KMS-11 (cell line): ENCODE data around the gene EDRF1.

ENCODE experiments used
- H2AFZ ChIP-seq: fragments of 200-600 bp; sonication (generic); 2 replicates; pipeline ENCODE4 v1.6.1; 2016; ENCODE audit warnings: antibody characterized with exemption, mixed run types, low read depth
- H3K27ac ChIP-seq: fragments of 200-600 bp; sonication (generic); 2 replicates; pipeline ENCODE4 v1.6.1; 2016; ENCODE audit warnings: mild to moderate bottlenecking, mixed run types
- H3K27me3 ChIP-seq: fragments of 200-600 bp; sonication (generic); 2 replicates; pipeline ENCODE4 v1.6.1; 2017; ENCODE audit warnings: mild to moderate bottlenecking, low read depth, mixed run types, moderate library complexity; ENCODE audit not compliant: insufficient read depth
- H3K36me3 ChIP-seq: fragments of 200-600 bp; sonication (generic); 2 replicates; pipeline ENCODE4 v1.6.1; 2017; ENCODE audit warnings: mild to moderate bottlenecking, mixed run types; ENCODE audit not compliant: insufficient read depth
- H3K4me1 ChIP-seq: fragments of 200-600 bp; sonication (generic); 2 replicates; pipeline ENCODE4 v1.6.1; 2016; ENCODE audit warnings: mild to moderate bottlenecking, low read depth, mixed run types; ENCODE audit not compliant: poor library complexity, severe bottlenecking
- H3K4me2 ChIP-seq: fragments of 200-600 bp; sonication (generic); 2 replicates; pipeline ENCODE4 v1.7.0; 2016; ENCODE audit warnings: mild to moderate bottlenecking, mixed run types
- H3K4me3 ChIP-seq: fragments of 200-600 bp; sonication (generic); IDR thresholded peaks from 2 replicates; pipeline ENCODE4 v1.6.1; 2017; ENCODE audit warnings: low read depth, low read length, mixed read lengths; ENCODE audit not compliant: insufficient read depth
- H3K79me2 ChIP-seq: fragments of 200-600 bp; sonication (generic); 2 replicates; pipeline ENCODE4 v1.6.1; 2016; ENCODE audit warnings: low read depth, mixed run types; ENCODE audit not compliant: insufficient read depth
- H3K9ac ChIP-seq: fragments of 200-600 bp; sonication (generic); 2 replicates; pipeline ENCODE4 v1.6.1; 2016; ENCODE audit warnings: mild to moderate bottlenecking, mixed run types
- H4K20me1 ChIP-seq: fragments of 200-600 bp; sonication (generic); 2 replicates; pipeline ENCODE4 v1.6.1; 2016; ENCODE audit warnings: mild to moderate bottlenecking, mixed run types; ENCODE audit not compliant: insufficient read depth
- CTCF ChIP-seq: fragments of 200-600 bp; sonication (generic); conservative IDR thresholded peaks from 2 replicates; pipeline ENCODE4 v1.6.1; 2017; ENCODE audit warnings: low read depth, mild to moderate bottlenecking, antibody characterized with exemption, low read length, moderate library complexity, mixed read lengths

EDRF1 gene

GRCh38 chr10:125782616-125783015 lies 63.1 kb downstream of the EDRF1 start:
- Histone ChIP-seq H3K27ac (no peak overlapping the region), H3K4me2 (no peak overlapping the region), H3K4me1 (no peaks in the 10 kb centered on the region), H3K9ac (no peak overlapping the region), H3K36me3 (no peaks in the 10 kb centered on the region), H3K4me3 (no peak overlapping the region), H3K79me2 (no peaks in the 10 kb centered on the region), H2AFZ (no peak overlapping the region), H3K27me3 (no peaks in the 10 kb centered on the region), H4K20me1 (no peaks in the 10 kb centered on the region)
- no peak for TF ChIP-seq CTCF

- no peak overlapping the region for H3K4me2 ChIP-seq
- H2AFZ ChIP-seq, result no peak overlapping the region
- H3K4me1 ChIP-seq, result no peaks in the 10 kb centered on the region
- no peak overlapping the region for H3K27ac ChIP-seq
- H3K36me3 ChIP-seq, result no peaks in the 10 kb centered on the region
- H3K27me3 ChIP-seq, result no peaks in the 10 kb centered on the region
- no peak overlapping the region for H3K9ac ChIP-seq
- no peak overlapping the region for H3K4me3 ChIP-seq
- no peaks in the 10 kb centered on the region for H4K20me1 ChIP-seq
- TF ChIP-seq CTCF, result no peak
- H3K79me2 ChIP-seq, result no peaks in the 10 kb centered on the region
Observed at GRCh38 chr10:125783408-125783807, 63.9 kb downstream of the EDRF1 start.

- Histone ChIP-seq H3K4me2 (no peak overlapping the region), H3K79me2 (no peaks in the 10 kb centered on the region), H3K36me3 (no peaks in the 10 kb centered on the region), H3K4me1 (no peaks in the 10 kb centered on the region), H3K4me3 (no peak overlapping the region), H3K27me3 (no peaks in the 10 kb centered on the region), H3K9ac (no peak overlapping the region), H2AFZ (no peak overlapping the region), H3K27ac (no peak overlapping the region), H4K20me1 (no peaks in the 10 kb centered on the region)
- no peak for TF ChIP-seq CTCF
Observed at GRCh38 chr10:125783957-125784356, 64.4 kb downstream of the EDRF1 start.

DNA sequence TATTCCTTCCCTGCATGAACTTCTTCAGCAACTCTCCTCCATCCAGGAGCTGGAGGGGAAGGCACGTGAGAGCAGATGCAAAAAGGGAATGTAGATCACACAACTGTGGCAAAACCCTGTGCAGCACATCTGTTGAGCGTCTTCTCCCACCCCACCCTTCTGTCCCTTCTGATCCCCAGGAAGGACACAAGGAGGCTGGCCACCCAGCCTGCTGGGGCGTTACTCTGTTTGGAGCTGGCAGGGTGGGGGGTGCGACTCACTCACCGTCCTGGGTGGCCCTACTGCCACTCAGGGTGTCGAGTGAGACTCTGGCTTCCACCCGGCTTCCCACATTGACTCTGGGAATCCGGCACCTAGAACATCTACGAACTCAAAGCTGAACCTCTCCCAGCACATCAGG lies 66.3 kb downstream of the EDRF1 start:
- Histone ChIP-seq H3K4me1 (no peaks in the 10 kb centered on the region), H3K4me3 (no peak overlapping the region), H3K27me3 (no peaks in the 10 kb centered on the region), H4K20me1 (no peaks in the 10 kb centered on the region), H3K36me3 (no peaks in the 10 kb centered on the region), H2AFZ (no peak overlapping the region), H3K27ac (no peak overlapping the region), H3K79me2 (no peaks in the 10 kb centered on the region), H3K9ac (no peak overlapping the region), H3K4me2 (no peak overlapping the region)
- no peak for TF ChIP-seq CTCF
